Gastroesophageal sphincter (tissue), 2 donors: Measurements from ENCODE around the gene AK8.

Experiments
- EP300 ChIP-seq: sonication (generic); formaldehyde crosslinking; IDR thresholded peaks from one replicate; pipeline ENCODE4 v1.6.1; 2017; ENCODE audit warnings: antibody characterized with exemption, mild to moderate bottlenecking
- POLR2A ChIP-seq, 2 donors: fragments of 450-650 bp; IDR thresholded peaks; one replicate each; pipeline ENCODE4 v1.6.1; 2017; ENCODE audit warnings: antibody characterized with exemption in 2 of 2, mild to moderate bottlenecking in 2 of 2, moderate library complexity in 1 of 2

DNA sequence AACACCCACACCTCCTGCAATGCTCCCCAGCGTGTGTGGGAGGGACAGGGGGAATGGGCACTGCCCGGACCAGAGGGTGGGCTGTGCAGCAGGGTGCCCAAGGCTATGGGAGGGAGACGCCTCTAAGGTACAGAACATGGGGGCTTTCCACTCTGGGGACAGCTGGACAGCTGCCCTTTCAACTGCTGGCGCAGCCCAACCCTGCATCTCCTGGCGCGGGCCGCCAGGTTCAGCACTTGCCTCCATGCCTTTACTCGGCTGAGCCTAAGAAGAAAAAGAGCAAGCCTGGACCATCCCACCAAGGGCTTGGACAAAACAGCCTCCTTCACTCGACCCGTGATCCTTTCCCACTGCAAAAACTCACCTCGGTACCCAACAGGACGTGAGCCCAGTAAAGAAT is 15.0 kb downstream of the AK8 start:
- TF ChIP-seq EP300 (no peak), POLR2A (IDR thresholded peaks at IDR 0.05) (no peak)
